NB4 (cell line): Measurements from ENCODE around the gene CYP51A1.

Experiments
- POLR2A ChIP-seq: IDR thresholded peaks from 2 replicates; pipeline ENCODE4 v1.6.1; 2011; ENCODE audit warnings: mild to moderate bottlenecking; ENCODE audit not compliant: insufficient read length; ENCODE audit errors: extremely low read depth
- TF ChIP-seq, protein P1 (sequence below): IDR thresholded peaks from one replicate; pipeline ENCODE4 v1.5.1; 2012; ENCODE audit warnings: low read depth, low read length

- TF ChIP-seq, protein P1, sequence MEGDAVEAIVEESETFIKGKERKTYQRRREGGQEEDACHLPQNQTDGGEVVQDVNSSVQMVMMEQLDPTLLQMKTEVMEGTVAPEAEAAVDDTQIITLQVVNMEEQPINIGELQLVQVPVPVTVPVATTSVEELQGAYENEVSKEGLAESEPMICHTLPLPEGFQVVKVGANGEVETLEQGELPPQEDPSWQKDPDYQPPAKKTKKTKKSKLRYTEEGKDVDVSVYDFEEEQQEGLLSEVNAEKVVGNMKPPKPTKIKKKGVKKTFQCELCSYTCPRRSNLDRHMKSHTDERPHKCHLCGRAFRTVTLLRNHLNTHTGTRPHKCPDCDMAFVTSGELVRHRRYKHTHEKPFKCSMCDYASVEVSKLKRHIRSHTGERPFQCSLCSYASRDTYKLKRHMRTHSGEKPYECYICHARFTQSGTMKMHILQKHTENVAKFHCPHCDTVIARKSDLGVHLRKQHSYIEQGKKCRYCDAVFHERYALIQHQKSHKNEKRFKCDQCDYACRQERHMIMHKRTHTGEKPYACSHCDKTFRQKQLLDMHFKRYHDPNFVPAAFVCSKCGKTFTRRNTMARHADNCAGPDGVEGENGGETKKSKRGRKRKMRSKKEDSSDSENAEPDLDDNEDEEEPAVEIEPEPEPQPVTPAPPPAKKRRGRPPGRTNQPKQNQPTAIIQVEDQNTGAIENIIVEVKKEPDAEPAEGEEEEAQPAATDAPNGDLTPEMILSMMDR, result no peak
- TF ChIP-seq POLR2A, result no peak
Measured at GRCh38 chr7:92072121-92072520, 62.2 kb downstream of the CYP51A1 start.
